ENCODE results near the gene IFNLR1. TPM values are rescaled to one million over a fixed set of nuclear protein-coding genes. Genes with fewer than 3 reads are reported as not detected.

IFNLR1 gene
- total RNA-seq, result 1.6 TPM

DNA sequence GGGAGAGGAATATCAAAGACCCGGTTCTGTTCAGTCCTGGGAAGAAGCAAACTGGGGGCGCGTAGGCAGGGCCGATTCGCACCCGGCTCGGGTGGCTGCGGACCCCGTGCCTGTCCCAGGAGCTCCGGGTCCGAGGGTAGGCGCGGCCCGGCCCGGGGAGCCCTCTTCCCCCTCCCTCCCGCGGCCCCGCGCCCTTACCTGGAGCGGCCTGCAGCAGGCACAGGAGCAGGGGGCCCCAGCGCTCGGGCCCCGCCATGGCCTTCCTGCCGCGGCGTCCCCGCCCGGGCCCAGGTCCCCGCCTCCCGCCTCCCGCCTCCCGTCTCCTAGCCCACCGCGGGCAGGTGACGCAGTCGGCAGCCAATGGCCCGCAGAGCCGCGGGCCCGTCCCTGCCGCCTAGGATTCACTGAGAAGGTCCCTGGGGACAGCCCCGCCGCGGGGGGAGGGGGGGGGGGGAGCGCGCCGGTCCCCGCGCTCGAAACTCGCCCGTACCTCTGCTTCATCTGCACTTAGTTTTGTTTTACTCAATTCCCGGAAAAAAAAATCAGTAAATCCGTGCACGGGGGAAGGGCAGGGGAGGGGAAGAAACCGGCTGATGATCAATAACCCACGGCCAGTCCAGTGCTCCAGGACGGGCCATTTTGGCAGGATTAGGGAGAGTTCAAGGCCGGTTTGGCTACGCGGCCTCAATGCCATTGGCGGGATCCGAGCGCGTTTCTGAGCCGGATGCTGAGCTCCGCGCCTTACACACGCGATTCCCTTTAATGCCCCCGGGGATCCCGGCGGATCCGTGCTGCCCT is at the start of gene IFNLR1:
IFNLR1 (minus strand) TSS at position 297 of the 798 bp plus-strand sequence; CDS start at position 256, 41 bp downstream.

DNA sequence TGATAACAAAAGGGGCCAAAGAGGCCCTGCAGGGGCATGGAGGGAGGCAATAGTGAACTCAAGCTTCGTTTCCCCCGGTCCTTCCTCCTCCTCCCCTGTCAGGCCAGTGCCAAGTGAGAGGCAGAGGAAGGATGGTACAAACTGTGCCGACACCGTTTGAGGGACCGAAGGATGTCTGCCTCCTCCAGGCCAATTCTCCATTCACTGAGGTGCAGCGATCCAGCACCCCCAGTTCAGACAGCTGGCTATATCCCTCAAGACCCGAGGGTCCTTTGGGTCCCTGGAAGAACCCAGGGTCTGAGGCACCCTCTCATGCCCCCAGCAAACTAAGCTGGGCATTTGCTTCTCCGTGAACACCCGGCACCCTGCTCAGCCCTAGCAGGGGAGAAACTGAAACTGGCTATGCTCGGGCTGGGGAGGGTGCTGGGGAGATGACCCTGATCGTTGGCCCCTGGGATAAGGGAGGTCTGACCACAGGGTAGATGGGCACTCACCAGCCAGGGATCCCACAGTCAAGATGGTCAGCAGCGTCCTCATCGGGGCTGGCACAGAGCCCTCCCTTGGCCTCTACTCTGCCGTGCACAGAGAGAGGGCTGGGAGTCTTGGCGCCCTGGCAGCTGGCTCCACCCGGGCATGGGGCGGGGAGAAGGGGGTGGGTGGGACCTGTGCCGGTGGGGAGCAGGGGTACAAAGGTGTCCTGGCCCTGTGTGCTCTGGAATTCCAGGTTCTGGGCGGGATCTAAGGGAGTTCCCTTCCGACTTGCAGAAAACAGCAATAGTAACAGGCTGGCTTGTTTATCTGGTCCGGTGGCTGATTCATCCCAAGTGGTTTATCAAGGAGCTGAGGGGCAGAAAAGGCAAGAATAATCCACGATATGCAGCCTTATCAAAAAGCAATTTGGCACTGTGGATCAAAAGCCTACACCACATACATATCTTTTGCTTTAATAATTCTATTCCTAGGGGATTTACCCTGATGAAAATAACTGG is 44.2 kb downstream of the IFNLR1 start, which contains the start of gene IL22RA1:
IL22RA1 (minus strand) TSS at position 595 of the 989 bp plus-strand sequence; CDS start at position 537, 58 bp downstream.

DNA sequence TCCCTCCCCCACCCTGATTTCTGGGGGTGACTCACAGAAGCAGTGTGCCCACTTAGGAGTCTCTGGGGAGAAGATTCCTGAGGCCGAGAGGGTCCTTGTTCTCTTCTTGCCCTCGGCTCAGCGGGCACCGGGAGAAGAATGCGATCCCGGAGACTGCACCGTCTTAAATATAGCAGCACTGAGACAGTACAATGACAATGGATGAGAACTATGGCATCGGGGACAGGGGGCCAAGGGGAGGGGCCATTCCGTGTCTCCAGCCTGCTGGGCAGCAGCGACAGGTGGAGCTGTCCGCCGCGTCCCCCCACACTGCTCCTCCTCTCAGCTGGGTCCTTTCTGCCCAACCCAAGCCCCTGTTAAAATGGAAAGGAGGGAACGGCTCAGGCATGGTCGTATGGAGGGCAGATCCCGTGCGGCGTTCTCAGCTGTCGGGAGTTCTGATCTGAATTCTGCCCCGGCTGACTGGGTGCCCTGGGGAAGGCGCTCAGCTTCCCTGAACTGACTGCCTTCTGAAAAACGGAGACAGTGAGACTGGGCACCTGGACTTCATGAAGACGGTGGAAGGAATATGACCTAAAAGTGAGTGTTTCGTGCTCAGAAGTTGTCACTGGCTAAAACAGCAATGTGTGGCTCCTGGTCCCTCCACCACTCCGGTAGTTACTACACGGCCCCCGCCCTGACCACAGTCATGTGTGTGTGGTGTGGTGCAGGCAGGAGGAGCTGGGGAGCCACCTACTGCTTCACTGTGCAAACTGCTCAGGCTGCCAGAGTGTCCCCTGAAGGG is 74.9 kb downstream of the IFNLR1 start, which contains the start of gene MYOM3:
MYOM3 (minus strand) TSS at position 140 of the 784 bp plus-strand sequence. CDS start 3,499 bp downstream, outside the sequence.

Other genes starting within 250 kb of the IFNLR1 start
- 171 TPM for gene PNRC2, start 227.5 kb downstream of the IFNLR1 start, total RNA-seq
- gene SRSF10, start 207.0 kb downstream of the IFNLR1 start, total RNA-seq, result 226 TPM
- gene MYOM3, start 75.2 kb downstream of the IFNLR1 start, total RNA-seq, result 20.3 TPM
- gene IL22RA1, start 44.1 kb downstream of the IFNLR1 start, total RNA-seq, result not detected
- 0.55 TPM for gene GRHL3, start 132.1 kb upstream of the IFNLR1 start, total RNA-seq
- gene STPG1, start 226.5 kb upstream of the IFNLR1 start, total RNA-seq, result 4.7 TPM
- 41.6 TPM for gene NIPAL3, start 228.5 kb upstream of the IFNLR1 start, total RNA-seq

Data from camera-type eye (tissue), 1 donor.